Astrocyte of the spinal cord (primary cell): ENCODE measurements around the gene KMT2D.

Experiments
- DNase-seq: peaks from one replicate; pipeline ENCODE4 v3.0.0; 2011; ENCODE audit warnings: low read depth, low spot score
- H3K4me3 ChIP-seq: 2 replicates; pipeline ENCODE4 v1.5.1; 2011; ENCODE audit warnings: low read depth, mild to moderate bottlenecking, low read length, moderate library complexity
- CTCF ChIP-seq: IDR thresholded peaks from 2 replicates; pipeline ENCODE4 v1.5.1; 2012; ENCODE audit warnings: low read depth, mild to moderate bottlenecking, low read length, inconsistent platforms
- in situ Hi-C: cut with HindIII; loops from 2 replicates; pipeline ENCODE4 v1.10.0; 2017; ENCODE audit warnings: low sequenced_read_pairs

KMT2D gene

DNA sequence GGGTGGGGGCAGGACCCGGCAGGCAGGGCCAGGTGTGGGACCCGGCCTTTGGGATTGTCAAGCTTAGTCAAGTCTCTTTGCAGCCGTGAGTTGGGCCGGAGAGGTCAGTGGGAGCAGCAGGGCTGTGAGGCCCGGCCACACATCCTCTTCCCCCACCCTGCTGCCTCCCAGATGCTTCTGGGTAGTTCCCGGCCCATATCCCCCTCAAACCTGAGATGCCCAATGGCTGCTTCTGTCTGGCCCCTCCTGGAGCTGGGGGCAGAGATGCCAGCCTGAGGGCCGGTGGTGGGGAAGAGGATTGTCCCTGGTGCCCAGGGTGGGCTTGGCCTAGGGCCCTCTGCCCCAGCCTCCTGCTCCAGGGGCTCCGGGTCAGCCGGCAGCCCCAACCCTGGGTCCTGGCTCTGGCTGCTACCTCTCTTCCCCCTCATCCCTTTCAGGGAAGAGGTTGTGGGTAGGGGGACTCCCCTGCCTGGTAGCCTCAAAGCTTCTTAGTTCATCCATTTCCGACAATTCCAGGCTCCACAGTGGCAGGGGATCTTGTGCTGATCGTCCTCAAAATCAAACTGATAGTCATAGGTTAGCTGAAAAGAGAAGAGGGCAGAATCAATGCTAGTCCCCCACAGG, 39.2 kb downstream of the KMT2D start:
- no peak for TF ChIP-seq CTCF
- DNase-seq, result no peak

DNA sequence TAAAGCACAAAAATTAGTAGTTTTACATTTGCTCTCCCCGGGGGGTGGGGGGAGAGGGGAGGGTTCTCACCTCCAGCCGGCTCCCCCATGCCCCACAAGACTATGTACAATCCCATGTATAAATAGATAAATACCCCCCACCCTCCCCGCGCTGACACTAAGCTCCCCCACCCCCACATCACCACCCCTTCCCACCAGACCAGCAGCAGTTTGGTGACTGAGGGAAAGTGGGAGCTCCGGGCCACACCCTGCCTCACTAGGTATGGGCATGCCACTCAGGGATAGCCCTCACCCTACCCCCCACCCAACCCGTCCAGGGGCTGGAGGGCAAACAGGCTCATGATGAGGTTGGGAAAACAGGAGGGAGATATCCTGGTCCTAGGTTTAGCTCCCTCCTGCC, 40.2 kb downstream of the KMT2D start:
- no peak for TF ChIP-seq CTCF
- DNase-seq, result no peak
- in situ Hi-C loops, result no loop called here
- no peak overlapping the region for H3K4me3 ChIP-seq

More for the DNA sequence above, 39.2 kb downstream of the KMT2D start:
- in situ Hi-C loops, result no loop called here
- no peak overlapping the region for H3K4me3 ChIP-seq

DNA sequence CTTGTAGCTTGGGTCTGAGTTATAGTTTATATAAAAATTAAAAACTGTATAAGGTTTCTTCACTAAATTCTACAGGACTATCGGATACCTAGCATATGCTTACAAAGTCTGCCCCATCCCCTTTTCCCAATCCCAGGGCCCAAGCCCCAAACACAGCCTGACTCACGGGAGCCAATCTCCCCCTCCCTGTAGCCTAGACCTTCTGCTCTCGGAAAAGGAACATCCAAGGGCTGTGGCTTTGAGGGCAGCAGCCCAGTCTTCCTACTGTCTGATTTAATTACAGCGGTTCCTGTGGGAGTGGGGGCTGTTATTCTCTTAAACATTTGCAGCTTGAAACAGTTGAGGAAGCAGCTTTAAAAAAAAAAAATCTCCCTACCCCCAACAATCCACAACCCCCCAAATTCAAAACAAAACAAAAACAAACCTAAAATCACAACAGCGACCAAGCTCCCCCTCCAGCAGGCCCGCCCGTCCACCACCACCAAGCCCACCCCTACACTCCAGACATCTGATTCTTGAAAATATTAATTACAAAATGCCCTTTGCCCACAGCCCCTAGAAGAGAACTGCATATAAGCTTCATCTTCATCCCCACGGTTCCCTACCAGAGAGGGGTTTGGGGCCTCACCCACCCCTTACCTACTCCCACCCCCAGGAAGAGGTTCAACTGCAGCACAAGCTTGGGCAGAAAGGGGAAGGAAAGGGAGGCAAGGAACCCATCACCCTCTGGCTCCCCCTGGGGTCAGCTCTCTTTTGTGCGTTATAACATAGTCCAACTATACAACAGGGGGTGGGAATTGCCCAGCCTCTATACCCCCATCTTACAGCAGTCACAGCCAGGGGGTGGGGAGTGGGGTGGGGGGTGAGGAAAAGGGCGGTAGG, 40.9 kb downstream of the KMT2D start:
- peak; percentile 20 for DNase-seq
- peak; percentile 39 for TF ChIP-seq CTCF
- H3K4me3 ChIP-seq, result no peak overlapping the region
- in situ Hi-C loops, result no loop called here

DNA sequence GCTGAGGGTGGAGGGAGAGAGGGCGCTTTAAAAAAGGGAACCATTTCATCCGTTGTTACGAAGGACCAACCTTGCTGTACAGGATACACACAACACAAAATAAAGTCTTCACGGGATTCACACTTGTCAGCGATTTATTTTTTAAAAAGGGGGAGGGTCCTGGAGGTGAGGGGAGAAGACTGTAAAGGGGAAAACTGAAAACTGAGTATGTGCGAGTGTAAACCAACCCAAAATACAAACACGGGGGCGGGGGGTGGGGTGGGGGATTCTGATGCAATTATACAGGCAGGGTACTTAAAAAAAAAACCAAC, 41.5 kb downstream of the KMT2D start:
- H3K4me3 ChIP-seq, result peak overlapping the region; percentile 92
- in situ Hi-C loops, result no loop called here
- TF ChIP-seq CTCF, result no peak
- no peak for DNase-seq

GRCh38 chr12:49018261-49019119, 42.1 kb downstream of the KMT2D start, which contains the start of gene PRKAG1:
TSS of gene PRKAG1 (minus strand) at chr12:49018776. CDS start at chr12:49018740, 36 bp downstream.
- TF ChIP-seq CTCF, result peak; percentile 64
- H3K4me3 ChIP-seq, result peak within 1 kb of the TSS; percentile 92
- DNase-seq, result peak; percentile 98
- in situ Hi-C loops, result no loop called here

DNA sequence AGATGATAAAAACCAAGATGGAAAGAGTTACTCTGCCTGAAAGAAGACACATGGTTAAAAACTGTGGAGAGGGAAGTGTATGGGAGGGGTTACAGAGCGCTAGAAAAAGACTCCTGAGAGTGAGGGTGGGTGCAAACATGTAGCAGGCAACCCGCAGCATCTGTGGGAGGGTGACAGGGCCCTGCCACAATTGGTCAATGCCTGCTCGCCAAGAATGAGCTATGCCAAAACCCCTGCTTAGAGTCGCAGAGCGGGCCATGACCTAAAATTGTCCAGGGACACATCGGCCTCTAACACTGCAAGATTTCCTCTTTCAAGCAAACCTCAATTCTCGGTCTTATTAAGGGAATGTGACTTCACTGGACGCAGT, 42.7 kb downstream of the KMT2D start:
- in situ Hi-C loops, result no loop called here
- no peak for TF ChIP-seq CTCF
- no peak for DNase-seq
- peak overlapping the region; percentile 92 for H3K4me3 ChIP-seq
